Smooth muscle cell (in vitro differentiated cells): ENCODE results near the gene EGLN1. TPM values are rescaled to one million over a fixed set of nuclear protein-coding genes. Genes with fewer than 3 reads are reported as not detected.

Experiments
- DNase-seq: peaks from one replicate; lab custom pipeline; 2025; ENCODE audit not compliant: unreplicated experiment; lab: John Stamatoyannopoulos, UW
- H2AFZ ChIP-seq: fragments of 200-600 bp; sonication (generic); 2 replicates; pipeline ENCODE4 v1.6.0; 2016; ENCODE audit warnings: antibody characterized with exemption, low read depth, mild to moderate bottlenecking
- H3F3A ChIP-seq: fragments of 200-600 bp; sonication (generic); 2 replicates; pipeline ENCODE4 v1.6.0; 2017; ENCODE audit warnings: antibody characterized with exemption, low read depth
- H3K27ac ChIP-seq: fragments of 200-600 bp; sonication (generic); 2 replicates; pipeline ENCODE4 v1.5.1; 2016; ENCODE audit warnings: low read depth, mild to moderate bottlenecking
- H3K27me3 ChIP-seq: fragments of 200-600 bp; sonication (generic); 2 replicates; pipeline ENCODE4 v1.6.1; 2016; ENCODE audit warnings: low read depth, mild to moderate bottlenecking
- H3K36me3 ChIP-seq: fragments of 200-600 bp; sonication (generic); 2 replicates; pipeline ENCODE4 v1.5.1; 2016; ENCODE audit warnings: low read depth
- H3K4me1 ChIP-seq: fragments of 200-600 bp; sonication (generic); 2 replicates; pipeline ENCODE4 v1.5.1; 2016; ENCODE audit warnings: low read depth
- H3K4me2 ChIP-seq: fragments of 200-600 bp; sonication (generic); 2 replicates; pipeline ENCODE4 v1.6.0; 2016; ENCODE audit warnings: mild to moderate bottlenecking
- H3K4me3 ChIP-seq: fragments of 200-600 bp; sonication (generic); 2 replicates; pipeline ENCODE4 v1.5.1; 2016; ENCODE audit warnings: mild to moderate bottlenecking
- H3K79me2 ChIP-seq: fragments of 200-600 bp; sonication (generic); 2 replicates; pipeline ENCODE4 v1.6.0; 2016; ENCODE audit warnings: low read depth, mild to moderate bottlenecking
- H3K9ac ChIP-seq: fragments of 200-600 bp; sonication (generic); 2 replicates; pipeline ENCODE4 v1.6.0; 2016; ENCODE audit warnings: low read depth
- H3K9me3 ChIP-seq: fragments of 200-600 bp; sonication (generic); replicated peaks from 2 replicates; pipeline ENCODE4 v1.5.1; 2016; ENCODE audit warnings: low read depth
- H4K20me1 ChIP-seq: fragments of 200-600 bp; sonication (generic); 2 replicates; pipeline ENCODE4 v1.6.0; 2016; ENCODE audit warnings: low read depth
- CTCF ChIP-seq: fragments of 200-600 bp; sonication (generic); IDR thresholded peaks from 2 replicates; pipeline ENCODE4 v1.5.1; 2017; ENCODE audit warnings: borderline replicate concordance, mild to moderate bottlenecking, antibody characterized with exemption; ENCODE audit not compliant: insufficient read depth, poor library complexity, severe bottlenecking
- WGBS: methylation state at CpG from one replicate; pipeline ENCODE4 v1.1.7; 2016; ENCODE audit warnings: low lambda C conversion rate; 5-methylcytosine and 5-hydroxymethylcytosine counted together
- polyA plus RNA-seq: library from polyadenylated mRNA; unstranded; fragments of >200 nt; fragmentation: Nextera tagmentation; extraction: Ambion mirVana; gene quantifications from 2 replicates; pipeline ENCODE4 v1.2.1, GENCODE V29; 2016
- total RNA-seq: library from RNA; depleted of rRNA; stranded (reverse); fragments of >200 nt; gene quantifications from 2 replicates; pipeline ENCODE4 v1.2.3, GENCODE V29; 2014

The EGLN1 gene
- total and polyA plus RNA-seq, 2 experiments from 2014 or later, result 15.7 to 36.8 TPM

GRCh38 chr1:231419738-231420298 is 2.3 kb downstream of the EGLN1 start:
- H3K4me1 ChIP-seq, result peaks cover 42% of the 10 kb centered on the region
- 24% methylated on average over 8 of the region's 8 CpGs for WGBS
- H4K20me1 ChIP-seq, result peaks cover 64% of the 10 kb centered on the region
- DNase-seq, result no peak
- H3K36me3 ChIP-seq, result no peaks in the 10 kb centered on the region
- peak overlapping the region; percentile 83 for H3K4me3 ChIP-seq
- H3K79me2 ChIP-seq, result peaks cover 65% of the 10 kb centered on the region
- no peaks in the 10 kb centered on the region for H3K9me3 ChIP-seq
- peak overlapping the region; percentile 51 for H3K27ac ChIP-seq
- H3K4me2 ChIP-seq, result peak overlapping the region; percentile 92
- H2AFZ ChIP-seq, result peak overlapping the region; percentile 56
- no peak for TF ChIP-seq CTCF
- peak overlapping the region; percentile 57 for H3K9ac ChIP-seq
- peaks cover 10% of the 10 kb centered on the region for H3F3A ChIP-seq
- peaks cover 7% of the 10 kb centered on the region for H3K27me3 ChIP-seq

GRCh38 chr1:231419147-231419546 is 2.9 kb downstream of the EGLN1 start:
- no peak for DNase-seq
- no peak for TF ChIP-seq CTCF
- Histone ChIP-seq H3K4me2 (peak overlapping the region; percentile 92), H3K9ac (peak overlapping the region; percentile 57), H3K4me3 (peak overlapping the region; percentile 83), H4K20me1 (peaks cover 70% of the 10 kb centered on the region), H3K9me3 (no peaks in the 10 kb centered on the region), H2AFZ (no peak overlapping the region), H3K27me3 (peaks cover under 1% of the 10 kb centered on the region), H3K36me3 (no peaks in the 10 kb centered on the region), H3K4me1 (peaks cover 42% of the 10 kb centered on the region), H3K27ac (no peak overlapping the region), H3K79me2 (peaks cover 70% of the 10 kb centered on the region), H3F3A (peaks cover 10% of the 10 kb centered on the region)
- WGBS, result 83% methylated on average over 1 of the region's 1 CpG

- Histone ChIP-seq H3K79me2 (peaks cover 74% of the 10 kb centered on the region), H3K4me1 (peaks cover 42% of the 10 kb centered on the region), H3K27ac (no peak overlapping the region), H4K20me1 (peaks cover 74% of the 10 kb centered on the region), H3K27me3 (no peaks in the 10 kb centered on the region), H3K4me2 (peak overlapping the region; percentile 92), H2AFZ (no peak overlapping the region), H3K4me3 (peak overlapping the region; percentile 83), H3K36me3 (no peaks in the 10 kb centered on the region), H3F3A (peaks cover 8% of the 10 kb centered on the region), H3K9me3 (no peaks in the 10 kb centered on the region), H3K9ac (peak overlapping the region; percentile 57)
- TF ChIP-seq CTCF, result no peak
- WGBS, result 91% methylated on average over 4 of the region's 4 CpGs
- no peak for DNase-seq
These were observed 3.4 kb downstream of the EGLN1 start for GRCh38 chr1:231418741-231419107.
